ENCODE results near the gene AMIGO3.

AMIGO3 gene

DNA sequence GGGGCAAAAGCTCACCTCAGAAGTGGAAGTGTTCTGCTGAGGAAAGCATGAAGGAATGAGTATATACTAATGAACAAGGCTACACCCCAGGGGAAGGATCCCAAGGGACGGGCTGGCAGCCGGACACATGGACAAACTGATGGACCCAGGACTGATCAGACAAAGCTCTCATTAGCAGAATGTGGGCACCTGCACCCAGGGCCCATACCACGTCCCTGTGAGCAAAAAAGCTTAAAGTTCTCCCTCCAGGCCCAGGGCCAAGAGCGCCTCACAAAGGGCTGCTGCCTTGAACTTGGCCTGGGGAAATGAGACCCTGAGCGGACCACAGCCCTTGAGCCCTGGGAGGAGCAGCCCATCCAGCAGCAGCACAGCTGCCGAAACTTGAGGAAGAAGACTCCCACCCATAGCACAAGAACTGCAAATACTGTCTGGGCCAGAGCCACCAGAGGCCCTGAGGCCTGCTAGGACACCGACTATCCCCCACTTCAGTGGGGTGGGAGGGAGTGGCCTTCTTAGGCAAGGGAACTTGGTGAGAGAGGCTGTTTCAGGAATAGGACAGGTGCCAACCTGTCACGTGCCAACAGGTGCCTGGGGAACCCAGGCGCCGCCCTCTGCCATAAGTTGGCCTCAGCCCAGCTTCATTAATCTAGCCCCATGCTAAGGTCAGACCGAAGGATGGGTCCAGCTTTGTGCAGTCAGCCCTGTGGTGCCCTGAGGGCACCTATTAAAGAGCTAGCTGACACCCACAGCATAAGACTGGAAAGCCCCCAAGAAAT is 6.6 kb upstream of the AMIGO3 start:
- DNase-seq (ENCODE audit: low spot score): no peak

DNA sequence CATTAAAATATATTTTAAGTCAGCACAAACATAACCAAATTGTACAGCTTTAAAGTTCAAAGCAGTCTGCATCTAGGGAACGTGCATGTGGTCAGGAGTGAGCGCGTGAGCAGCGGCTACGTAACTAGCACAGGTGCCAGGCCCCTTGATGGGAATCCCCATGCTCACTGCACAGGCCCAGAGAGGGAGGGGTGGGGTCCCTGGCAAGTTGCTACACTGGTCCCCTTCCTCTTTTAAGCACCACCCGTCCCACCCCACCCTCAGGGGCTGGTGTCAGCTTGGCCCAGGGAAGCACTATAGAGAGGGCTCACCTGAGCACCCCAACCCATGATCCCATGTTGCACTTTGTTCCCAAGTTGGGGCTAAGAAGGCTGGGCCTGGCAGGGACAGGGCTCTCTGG is 5.1 kb upstream of the AMIGO3 start:
- DNase-seq (ENCODE audit: low spot score): peak; percentile 48

DNA sequence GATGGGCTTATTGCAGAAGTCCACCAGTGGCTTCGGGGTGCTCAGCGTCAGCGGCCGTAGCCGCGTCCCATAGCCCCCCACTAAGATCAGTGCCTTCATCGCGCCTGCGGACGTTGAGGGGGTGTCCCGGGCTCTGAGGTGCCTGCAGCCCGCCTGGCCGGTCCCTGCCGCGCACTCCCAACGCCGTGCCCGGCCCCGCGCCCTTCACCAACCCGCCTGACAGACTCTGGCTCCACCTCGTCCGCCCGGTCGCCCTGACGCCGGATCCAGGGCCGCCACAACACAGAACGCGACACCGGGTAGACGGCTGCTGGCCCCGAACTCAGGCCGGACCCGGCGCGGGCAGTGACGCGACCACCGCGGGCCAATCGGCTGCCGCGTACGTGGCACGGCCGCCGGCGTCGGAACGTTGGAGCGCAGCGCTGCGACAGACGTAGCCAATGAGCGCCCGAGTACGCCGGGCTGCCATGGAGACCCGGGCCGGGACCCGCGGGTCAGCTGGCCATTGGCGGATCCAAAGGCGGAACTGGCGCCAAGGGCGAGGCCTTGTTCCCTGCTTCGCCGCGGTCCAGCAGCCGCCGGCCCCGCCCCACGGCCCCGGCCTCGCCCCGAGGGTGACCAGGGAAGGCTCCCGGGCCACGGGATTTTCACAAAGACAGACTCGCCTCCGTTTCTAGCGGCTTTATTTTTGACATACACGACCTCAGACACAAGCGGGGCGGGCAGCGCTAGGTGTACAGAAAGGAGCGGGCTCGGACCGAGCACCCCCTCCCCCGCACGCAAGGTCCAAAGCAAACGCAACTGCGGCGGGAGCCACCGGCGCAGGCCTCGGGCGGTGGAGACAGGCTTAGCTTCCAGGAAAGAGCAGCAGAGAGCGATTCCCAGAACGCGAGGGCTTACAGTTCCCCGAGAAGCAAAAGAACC is 4.4 kb upstream of the AMIGO3 start, which contains the start of gene GMPPB:
Gene GMPPB (minus strand): TSS at position 324 of the 924 bp plus-strand sequence. CDS start 225 bp downstream, at position 99.
- DNase-seq (ENCODE audit: low spot score): peak; percentile 99

DNA sequence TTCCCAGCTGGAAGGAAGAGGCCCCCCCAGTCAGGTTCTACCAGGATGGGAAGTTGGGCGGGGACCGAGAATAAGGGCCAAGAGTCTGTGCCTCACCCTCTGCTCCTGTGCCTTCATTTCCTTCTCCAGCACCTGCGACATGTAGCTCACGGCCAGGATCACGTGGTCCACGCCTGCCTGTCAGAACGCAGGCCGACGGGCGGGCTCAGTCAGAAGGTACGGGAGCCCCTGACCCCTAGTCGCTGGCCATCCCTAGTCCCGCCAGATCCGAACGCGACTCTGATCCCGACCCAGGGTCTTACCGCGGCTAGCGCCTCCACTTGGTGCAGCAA is 3.8 kb upstream of the AMIGO3 start:
- no peak for DNase-seq (ENCODE audit: low spot score)

DNA sequence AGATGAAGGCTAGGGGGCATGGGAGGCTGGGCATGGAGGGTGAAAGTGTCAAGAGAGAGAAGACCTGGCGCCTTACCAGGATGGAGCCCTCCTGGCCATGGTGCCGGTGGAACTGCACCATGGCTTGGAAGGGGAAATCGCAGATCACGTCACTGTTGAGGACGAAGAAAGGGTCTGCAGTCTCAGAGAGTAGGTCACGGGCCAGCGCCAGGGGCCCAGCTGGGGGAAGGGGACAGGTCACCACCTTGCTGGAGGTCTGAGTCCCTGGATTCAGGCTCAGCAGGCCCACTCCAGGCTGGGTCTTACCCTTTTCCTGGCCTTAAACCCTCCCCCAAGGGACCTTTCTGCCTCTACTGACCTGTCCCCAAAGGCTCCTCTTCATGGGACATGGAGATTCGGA is 3.4 kb upstream of the AMIGO3 start:
- DNase-seq (ENCODE audit: low spot score): peak; percentile 46

DNA sequence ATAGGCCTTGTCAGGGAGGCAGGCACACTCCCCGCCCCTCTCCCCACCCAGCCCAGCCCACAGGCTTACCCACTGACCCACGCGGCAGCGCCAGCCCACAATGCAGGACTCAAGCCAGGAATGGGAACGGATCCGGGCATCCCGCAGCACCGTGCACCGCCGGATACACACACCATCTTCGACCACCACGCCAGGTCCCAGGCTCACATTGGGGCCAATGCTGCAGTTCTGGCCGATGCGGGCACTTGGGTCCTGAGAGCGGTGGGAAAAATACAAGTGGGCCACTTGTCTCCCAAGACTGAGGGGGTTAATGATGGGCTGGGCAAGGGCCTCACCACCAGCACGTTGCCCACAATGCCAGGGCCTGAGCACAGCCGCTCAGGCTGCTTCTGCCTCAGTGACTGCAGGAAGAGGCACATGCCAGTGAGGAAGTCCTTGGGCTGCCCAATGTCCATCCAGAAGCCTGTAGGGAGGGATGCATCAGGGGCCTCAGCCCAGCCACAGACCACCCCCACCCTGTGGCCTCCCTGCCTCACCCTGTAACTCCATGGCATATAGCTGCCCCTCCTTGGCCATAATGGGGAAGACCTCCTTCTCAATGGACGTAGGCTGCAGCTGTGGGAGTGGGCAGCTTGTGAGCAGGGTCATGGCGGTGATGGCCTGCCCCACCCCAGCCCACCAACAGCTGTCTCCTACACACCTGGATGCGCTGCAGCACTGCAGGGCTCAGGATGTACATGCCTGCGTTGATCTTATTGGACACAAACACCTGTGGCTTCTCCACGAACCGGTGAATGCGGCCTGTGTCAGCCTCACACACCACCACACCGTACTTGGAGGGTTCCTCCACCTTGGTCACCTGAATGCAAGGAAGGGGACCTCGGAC is 2.7 kb upstream of the AMIGO3 start:
- no peak for DNase-seq (ENCODE audit: low spot score)

DNA sequence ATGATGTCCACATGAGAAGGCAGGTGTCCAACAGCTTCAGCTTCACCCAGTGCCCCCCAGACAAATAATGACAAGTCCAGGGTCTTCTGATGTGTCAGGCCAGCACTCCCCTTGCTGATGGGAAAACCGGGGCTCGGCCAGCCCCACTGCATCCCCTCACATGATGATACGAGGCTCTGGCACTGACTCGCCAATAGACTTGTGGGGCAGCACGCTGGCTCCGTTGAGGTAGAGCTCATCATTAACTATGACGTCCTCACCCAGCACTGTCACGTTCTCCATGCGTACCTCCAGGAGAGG is 2.1 kb upstream of the AMIGO3 start:
- DNase-seq (ENCODE audit: low spot score): no peak

DNA sequence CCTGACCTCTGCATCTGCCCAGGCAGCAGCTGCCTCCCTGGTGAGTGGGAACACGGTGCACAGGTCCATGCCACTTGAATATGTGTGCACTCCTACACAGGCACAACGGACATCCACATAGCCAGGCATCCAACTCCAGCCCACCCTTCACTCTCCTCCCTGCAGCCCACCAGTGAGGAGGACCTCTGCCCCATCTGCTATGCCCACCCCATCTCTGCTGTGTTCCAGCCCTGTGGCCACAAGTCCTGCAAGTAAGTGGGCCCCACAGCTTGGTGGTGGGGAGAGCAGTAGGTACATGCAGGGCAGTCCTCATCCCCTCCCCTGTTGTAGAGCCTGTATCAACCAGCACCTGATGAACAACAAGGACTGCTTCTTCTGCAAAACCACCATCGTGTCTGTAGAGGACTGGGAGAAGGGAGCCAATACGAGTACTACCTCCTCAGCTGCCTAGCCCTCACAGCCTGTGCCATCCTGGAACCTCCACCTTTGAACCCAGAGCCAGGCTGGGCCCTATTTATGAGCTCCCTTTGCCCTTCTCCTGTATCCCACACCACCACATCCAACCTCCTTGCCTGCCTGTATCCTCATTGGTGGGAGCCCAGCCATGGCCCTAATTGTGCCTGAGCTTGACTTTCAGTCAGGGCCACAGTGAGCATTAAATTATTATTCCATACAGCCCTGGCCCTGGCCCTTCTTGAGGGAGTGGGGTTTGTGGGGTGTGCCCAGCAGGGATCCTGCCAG is 1.5 kb upstream of the AMIGO3 start:
- no peak for DNase-seq (ENCODE audit: low spot score)

DNA sequence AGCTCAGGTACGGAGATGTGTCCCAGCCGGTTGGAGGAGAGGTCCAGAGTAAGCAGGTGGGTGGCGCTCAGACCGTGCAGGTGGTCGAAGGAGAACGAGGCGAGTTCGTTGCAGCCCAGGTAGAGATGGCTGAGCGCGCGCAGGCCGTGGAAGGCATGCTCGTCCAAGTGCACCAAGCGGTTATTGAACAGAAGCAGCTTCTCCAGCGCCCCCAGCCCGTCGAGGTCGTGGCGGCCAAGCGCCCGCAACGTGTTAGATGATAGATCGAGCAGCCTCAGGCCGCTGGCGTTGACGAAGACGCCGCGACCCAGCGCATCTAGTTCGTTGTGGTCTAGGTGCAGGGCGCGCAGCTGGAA is 648 bp downstream of the AMIGO3 start:
- no peak for DNase-seq (ENCODE audit: low spot score)

DNA sequence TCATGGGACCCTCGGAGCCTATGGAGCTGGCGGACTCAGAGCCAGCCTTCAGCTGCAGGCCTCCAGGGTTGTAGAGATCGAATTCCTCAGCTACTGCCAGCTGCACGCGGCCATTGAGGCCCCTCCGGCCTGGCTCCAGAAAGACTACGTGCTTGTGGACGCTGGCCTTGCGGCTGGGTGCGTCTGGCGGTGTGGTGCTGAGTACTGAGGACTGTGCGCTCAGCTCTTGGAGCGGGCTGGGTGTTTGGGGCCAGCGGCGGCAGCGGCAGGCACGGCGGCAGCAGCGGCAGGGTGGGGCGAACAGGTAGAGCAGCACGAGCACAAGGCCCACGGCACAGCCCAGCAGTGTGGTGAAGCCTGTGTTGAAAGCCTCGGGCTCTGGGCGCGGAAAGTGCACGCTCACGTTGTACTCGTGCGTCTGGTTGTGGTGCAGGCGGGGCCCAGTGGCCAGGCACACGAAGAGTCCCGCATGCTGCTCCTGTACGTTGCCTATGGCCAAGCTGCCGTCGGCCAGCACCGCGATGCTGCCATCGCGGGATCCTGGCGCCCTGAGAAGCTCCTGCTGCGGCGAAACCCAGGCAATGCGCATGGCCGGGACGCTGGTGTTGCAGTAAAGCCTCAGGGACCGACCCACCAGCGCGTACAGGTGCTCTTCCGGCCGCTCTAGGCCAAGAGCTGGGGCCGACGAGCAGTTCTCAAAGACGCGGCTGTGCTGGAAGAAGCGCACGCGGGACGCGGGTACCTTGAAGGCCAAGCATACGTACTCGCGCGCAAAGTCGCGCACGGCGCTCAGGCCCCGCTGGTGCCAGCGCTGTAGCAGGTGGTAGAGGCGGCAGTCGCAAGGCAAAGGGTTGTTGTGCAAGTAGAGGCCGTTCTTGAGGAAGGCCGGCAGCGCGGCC is 1.3 kb downstream of the AMIGO3 start:
- peak; percentile 50 for DNase-seq (ENCODE audit: low spot score)

DNA sequence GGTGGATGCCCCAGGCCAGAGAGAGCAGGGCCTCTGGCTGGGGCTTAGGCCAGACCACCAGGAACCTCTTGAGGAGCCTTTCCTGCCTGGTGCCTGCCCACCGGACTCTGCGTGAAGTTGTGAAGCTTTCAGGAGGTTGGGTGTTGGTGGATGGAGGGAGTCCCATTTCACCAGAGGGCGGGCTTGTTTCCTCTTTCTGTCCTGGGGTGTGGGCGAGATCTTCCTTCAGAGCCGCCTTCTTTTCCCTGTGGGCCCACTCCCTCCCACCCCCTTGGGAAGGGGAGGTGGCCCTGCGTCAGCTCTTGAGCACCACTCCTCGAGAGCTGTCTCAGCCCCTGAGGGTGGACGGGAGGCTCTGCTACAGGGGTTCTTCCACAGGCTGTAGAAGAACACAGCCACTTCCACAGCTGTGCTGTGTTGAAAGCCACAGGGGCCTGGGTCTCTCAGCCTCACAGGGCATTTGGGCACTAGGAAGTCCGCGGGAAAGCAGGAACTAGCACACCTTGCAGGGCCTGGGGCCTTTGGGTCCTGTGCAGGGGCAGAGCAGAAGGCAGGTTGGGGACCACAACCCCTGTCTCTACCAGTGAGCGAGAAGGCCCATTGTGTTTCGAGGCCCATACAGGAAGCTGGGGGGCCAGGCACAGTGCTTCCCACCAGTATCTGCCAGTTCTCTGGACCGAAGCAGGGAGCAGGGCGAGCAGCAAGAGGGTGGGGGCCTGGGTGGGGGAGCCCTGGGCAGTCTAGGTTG is 2.1 kb downstream of the AMIGO3 start:
- peak; percentile 46 for DNase-seq (ENCODE audit: low spot score)

DNA sequence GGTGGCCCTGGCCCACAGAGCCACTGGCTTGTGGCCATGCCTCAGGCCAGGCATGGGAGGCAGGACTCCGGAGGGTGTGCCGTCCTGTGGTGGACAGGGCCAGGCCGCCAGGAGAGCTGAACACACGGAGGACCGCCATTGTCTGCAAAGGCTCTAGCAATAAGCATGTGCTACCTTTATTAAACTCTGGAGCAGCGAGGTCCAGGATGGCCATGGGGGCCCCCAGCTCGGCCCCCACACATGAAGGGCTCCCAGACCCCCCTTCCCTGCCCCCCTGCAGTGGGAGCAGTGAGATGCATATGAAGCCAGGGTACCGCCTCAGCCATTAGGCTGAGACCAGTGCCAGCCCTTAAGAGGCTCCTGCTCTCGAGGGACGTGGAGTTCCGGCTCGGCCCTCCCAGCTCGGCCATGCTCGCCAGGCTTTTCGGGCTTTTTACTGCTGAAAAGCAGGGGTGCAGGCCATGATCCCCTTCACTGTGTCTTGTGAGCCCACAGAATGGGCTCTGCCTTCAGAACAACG is 2.7 kb downstream of the AMIGO3 start:
- peak; percentile 45 for DNase-seq (ENCODE audit: low spot score)

DNA sequence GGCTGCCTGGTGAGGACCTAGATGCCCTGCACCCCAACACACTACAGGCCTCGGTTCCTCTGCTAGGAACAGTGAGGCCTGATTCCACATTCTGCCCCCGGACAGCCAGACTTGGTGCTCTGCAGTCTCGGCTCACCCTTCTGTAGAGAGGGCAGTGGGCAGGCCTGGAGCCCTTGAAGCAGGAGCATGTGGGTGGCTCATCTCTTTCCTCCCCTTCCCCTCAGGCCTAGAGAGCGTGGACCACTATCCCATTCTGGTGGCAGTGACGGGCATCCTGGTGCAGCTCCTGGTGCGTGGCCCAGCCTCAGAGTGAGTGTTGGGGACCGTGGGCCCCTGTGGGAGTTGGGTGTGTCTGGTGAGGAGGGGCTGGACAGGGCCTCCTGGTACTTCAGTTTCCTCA is 3.3 kb downstream of the AMIGO3 start:
- DNase-seq (ENCODE audit: low spot score): peak; percentile 30

DNA sequence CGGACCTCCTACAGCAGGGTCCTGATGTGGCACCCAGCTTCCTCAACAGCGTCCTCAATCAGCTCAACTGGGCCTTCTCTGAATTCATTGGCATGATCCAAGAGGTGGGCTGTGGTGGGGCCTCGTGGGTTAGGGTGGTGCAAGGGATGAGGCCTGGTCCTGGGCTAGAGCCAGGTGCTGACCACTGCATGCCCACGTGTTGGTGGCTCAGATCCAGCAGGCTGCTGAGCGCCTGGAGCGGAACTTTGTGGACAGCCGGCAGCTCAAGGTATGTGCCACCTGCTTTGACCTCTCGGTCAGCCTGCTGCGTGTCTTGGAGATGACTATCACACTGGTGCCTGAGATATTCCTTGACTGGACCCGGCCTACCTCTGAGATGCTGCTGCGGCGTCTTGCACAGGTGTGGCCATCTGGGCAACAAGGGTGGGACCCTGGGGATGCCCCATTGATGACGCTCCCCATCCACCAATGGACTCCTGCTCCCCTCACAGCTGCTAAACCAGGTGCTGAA is 3.8 kb downstream of the AMIGO3 start:
- peak; percentile 39 for DNase-seq (ENCODE audit: low spot score)

DNA sequence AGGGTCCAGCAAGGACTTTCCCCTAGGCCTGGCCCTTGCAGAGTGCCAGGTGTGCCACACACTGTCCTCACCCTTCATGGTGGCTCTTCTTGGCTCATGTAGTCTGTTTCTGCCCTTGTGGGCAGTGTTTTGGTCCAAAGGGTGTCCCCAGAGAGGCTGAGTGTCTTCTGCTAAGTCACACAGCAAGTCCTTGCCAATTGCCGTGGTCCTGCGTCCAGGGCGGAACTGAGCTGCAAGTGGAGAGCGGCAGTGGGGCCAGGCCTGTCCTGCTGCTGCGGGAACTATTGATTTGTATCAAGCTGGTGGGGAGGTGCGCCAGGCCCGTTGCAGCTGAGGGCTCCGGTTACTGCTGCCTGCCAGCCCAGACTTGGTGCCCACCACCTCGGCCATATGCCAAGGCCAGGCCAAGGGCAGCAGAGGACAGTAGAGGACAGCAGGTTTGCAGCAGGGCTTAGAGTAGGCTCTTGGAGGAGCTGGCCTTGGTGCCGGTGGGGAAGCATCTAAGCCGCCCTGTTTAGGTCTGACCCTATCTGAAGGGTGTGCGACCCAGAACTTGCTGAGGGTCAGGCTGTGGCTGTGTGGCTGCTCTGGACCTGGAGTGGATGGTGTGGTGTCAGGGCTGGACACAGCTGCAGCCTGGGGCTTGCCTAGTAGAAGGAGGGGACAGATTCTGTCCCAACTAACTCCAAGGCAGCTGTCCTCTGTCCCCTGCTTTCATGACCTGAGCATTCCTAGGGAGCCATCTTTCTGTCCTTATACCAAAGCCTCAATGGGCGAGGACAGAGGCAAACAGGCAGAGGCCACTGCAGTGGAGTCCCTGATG is 4.5 kb downstream of the AMIGO3 start:
- no peak for DNase-seq (ENCODE audit: low spot score)

DNA sequence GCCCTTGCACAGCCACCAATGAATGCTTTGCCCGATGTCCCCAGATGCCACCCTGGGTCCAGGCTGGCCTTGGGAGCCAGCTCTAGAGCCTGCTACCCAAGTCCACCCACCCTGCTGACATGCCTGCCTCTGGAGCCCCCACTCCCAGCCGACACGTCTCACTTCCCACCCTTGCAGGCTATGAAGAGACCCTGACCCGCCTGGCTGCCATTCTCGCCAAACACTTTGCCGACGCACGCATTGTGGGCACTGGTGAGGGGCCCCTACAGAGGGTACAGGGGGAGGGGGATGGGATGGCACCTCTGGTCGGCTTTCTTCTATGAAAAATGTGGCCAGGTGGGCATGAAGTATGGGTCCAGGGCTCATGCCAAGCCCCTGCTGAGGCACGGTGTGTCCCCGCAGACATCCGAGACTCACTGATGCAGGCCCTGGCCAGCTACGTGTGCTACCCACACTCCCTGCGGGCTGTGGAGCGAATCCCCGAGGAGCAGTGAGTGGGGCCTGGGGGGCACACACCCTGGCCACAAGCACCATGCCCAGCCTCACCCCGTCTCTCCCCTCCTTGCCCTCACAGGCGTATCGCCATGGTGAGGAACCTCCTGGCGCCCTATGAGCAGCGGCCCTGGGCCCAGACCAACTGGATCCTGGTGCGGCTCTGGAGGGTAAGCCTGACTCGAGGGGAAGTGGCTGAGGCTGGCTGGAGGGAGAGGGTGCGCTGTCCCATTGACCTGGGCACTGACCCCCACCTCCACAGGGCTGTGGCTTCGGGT is 6.0 kb downstream of the AMIGO3 start:
- no peak for DNase-seq (ENCODE audit: low spot score)

DNA sequence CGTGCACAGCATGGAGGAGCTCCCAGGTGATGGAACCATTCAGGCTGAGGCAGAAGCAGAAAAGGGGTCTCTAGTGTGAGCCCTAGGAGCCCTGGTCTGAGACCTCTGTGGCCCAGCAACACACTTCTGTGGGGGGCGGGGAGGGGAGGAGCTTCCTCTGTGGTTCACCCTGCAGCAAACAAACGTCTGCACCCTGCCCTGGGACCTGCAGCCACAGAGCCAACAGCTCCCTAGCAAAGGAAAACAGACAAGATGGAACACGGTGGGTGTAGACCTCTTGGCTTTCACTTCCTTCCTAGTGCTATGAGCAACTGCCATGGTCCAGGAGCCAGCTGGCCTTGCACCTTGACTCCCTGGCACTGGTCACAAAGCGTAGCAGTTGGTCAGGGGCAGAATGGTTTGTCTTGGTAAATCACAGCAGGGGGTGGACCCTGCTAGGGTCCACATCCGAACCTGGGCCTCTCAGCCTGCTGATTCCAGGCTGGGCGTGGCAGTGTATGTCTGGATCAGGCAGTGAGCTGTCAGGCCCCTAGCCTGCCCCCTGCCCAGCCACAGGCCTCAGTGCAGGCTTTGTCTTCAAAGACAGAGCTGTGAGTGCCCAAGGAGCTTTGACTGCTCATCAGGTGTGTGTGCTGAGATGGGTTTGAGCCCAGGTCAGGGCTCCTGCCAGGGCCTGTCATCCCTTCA is 6.7 kb downstream of the AMIGO3 start:
- DNase-seq (ENCODE audit: low spot score): no peak

All from ecto neural progenitor cell (in vitro differentiated cells).